RWPE2 (cell line): ENCODE data around the gene GIPC1.

Experiments used
- ATAC-seq: fragments of 200-7000 bp; cut with Tn5 transposase; 3 replicates; pipeline ENCODE4 v1.9.1; 2021; ENCODE audit warnings: low read depth
- DNase-seq: peaks from one replicate; pipeline ENCODE4 v3.0.0-alpha.2; 2020; ENCODE audit warnings: low spot score
- H3K27ac ChIP-seq: fragments of 450-650 bp; 2 replicates; pipeline ENCODE4 v1.5.1; 2017; ENCODE audit warnings: mild to moderate bottlenecking; ENCODE audit not compliant: poor library complexity, severe bottlenecking
- H3K27me3 ChIP-seq: fragments of 250-450 bp; sonication (Bioruptor Pico); 2 replicates; pipeline ENCODE4 v1.5.1; 2021; ENCODE audit warnings: mild to moderate bottlenecking, moderate library complexity; ENCODE audit not compliant: insufficient read depth, poor library complexity, severe bottlenecking
- H3K36me3 ChIP-seq: fragments of 250-450 bp; sonication (Bioruptor Pico); 2 replicates; pipeline ENCODE4 v1.5.1; 2020; ENCODE audit warnings: low read depth, mild to moderate bottlenecking, moderate library complexity
- H3K4me1 ChIP-seq: fragments of 250-450 bp; sonication (Bioruptor Pico); 2 replicates; pipeline ENCODE4 v1.5.1; 2021; ENCODE audit warnings: mild to moderate bottlenecking, moderate library complexity; ENCODE audit not compliant: insufficient read depth, poor library complexity, severe bottlenecking
- H3K4me3 ChIP-seq: fragments of 250-450 bp; sonication (Bioruptor Pico); 2 replicates; pipeline ENCODE4 v1.5.1; 2021; ENCODE audit warnings: mild to moderate bottlenecking, moderate library complexity; ENCODE audit not compliant: severe bottlenecking
- H3K9me3 ChIP-seq: fragments of 250-450 bp; sonication (Bioruptor Pico); 2 replicates; pipeline ENCODE4 v1.5.1; 2021; ENCODE audit warnings: mild to moderate bottlenecking, moderate library complexity; ENCODE audit not compliant: severe bottlenecking
- TF ChIP-seq, protein P1 (sequence below): fragments of 450-650 bp; IDR thresholded peaks from one replicate; pipeline ENCODE4 v1.5.1; 2017; ENCODE audit warnings: mild to moderate bottlenecking, moderate library complexity; ENCODE audit not compliant: poor library complexity, severe bottlenecking

Gene GIPC1

DNA sequence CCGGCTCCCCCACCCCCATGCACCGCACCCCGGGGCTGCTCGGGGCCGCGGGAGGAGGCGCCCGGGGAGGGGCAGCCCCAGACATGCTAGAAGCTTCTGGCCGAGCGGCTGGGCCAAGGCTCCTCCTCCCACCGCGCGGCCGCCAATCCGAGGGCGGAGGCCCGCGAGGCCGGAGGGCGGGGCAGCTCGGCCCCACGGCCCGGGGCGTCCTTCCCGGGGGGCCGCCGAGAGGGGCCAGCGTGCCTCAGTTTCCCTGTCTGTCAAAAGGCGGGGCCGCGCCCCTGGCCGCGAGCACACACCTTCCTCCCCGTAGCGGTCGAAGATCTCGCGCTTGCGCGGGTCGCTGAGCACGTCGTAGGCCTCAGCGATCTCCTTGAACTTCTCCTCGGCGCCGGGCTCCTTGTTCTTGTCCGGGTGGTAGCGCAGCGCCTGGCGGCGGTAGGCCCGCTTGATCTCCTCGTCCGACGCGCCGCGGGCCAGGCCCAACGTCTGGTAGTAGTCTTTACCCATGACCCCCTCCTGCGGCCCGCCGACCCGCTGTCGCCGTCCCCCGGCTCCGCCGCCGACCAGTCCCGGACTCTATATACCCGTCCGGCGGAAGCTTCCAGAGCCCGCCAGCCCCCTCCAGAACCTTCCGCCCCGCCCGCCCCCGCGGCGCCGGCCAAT lies 22.0 kb upstream of the GIPC1 start, which contains the start of gene DNAJB1:
TSS of gene DNAJB1 (minus strand) at position 558 of the 666 bp plus-strand sequence. CDS start at position 510, 48 bp downstream.
- peak within 1 kb of the TSS; percentile 98 for H3K27ac ChIP-seq
- H3K9me3 ChIP-seq: no peaks in the 10 kb centered on the region
- H3K27me3 ChIP-seq: no peaks in the 10 kb centered on the region
- H3K4me1 ChIP-seq: peaks cover 21% of the 10 kb centered on the region
- peaks cover 35% of the 10 kb centered on the region for H3K36me3 ChIP-seq
- TF ChIP-seq, protein P1, sequence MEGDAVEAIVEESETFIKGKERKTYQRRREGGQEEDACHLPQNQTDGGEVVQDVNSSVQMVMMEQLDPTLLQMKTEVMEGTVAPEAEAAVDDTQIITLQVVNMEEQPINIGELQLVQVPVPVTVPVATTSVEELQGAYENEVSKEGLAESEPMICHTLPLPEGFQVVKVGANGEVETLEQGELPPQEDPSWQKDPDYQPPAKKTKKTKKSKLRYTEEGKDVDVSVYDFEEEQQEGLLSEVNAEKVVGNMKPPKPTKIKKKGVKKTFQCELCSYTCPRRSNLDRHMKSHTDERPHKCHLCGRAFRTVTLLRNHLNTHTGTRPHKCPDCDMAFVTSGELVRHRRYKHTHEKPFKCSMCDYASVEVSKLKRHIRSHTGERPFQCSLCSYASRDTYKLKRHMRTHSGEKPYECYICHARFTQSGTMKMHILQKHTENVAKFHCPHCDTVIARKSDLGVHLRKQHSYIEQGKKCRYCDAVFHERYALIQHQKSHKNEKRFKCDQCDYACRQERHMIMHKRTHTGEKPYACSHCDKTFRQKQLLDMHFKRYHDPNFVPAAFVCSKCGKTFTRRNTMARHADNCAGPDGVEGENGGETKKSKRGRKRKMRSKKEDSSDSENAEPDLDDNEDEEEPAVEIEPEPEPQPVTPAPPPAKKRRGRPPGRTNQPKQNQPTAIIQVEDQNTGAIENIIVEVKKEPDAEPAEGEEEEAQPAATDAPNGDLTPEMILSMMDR: no peak
- H3K4me3 ChIP-seq: peak within 1 kb of the TSS; percentile 80
- ATAC-seq: peak; percentile 68
- peak; percentile 76 for DNase-seq

DNA sequence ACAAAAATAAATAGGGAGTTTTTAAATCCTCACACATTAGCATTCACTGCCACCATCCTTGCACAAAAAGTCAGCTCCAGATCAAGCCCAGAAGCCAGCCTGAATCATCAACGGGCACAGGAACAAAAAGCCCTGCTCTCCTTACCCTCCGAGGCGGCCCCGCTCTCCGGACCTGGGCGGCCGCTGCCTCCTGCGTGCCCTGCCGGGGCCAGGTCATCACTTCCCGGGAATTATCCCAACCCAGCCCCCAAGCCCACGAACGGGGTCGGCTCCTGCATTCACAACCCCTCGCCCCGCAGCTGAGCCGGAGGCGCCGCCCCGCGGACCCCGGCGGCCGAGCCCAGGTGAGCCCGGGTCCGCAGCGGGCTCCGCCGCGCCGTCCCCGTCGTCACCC lies 21.5 kb upstream of the GIPC1 start:
- peaks cover 35% of the 10 kb centered on the region for H3K36me3 ChIP-seq
- no peaks in the 10 kb centered on the region for H3K27me3 ChIP-seq
- no peak for ATAC-seq
- H3K4me3 ChIP-seq: peak overlapping the region; percentile 80
- peak overlapping the region; percentile 98 for H3K27ac ChIP-seq
- TF ChIP-seq, protein P1: no peak
- no peak for DNase-seq
- H3K9me3 ChIP-seq: no peaks in the 10 kb centered on the region
- peaks cover 18% of the 10 kb centered on the region for H3K4me1 ChIP-seq

DNA sequence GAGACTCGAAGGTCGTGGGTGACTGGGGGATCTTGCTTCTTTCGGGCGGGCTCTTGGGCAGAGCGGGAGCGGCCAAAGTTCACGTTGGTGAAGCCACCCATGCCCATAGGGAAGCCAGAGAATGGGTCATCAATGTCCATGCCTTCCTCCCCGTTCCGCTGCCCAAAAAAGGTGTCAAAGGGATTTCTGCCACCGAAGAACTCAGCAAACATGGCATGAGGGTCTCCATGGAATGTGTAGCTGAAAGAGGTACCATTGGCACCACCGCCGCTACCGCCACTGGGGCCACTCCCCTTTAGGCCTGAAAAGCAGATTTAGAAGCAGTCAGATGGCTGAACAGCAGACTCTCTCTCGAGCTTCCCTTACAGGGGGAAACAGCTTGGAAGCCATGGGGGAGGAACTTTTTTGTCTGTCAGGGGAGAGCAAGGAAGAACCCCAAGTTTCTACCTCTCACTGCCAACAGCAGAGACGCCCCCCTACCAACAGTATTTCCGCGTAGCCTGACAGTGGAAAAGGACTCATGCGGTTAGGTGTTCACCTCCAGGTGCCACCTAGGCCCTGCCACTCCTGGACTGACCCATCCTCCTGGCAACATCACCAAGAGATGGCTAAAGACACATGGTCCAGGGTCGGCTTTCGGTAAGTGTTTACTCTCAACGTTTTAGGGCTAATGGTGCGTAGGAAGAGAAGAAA lies 21.0 kb upstream of the GIPC1 start:
- ATAC-seq: no peak
- Histone ChIP-seq H3K36me3 (peaks cover 35% of the 10 kb centered on the region), H3K9me3 (no peaks in the 10 kb centered on the region), H3K27ac (peak overlapping the region; percentile 98), H3K4me3 (peak overlapping the region; percentile 80), H3K27me3 (no peaks in the 10 kb centered on the region), H3K4me1 (peaks cover 18% of the 10 kb centered on the region)
- TF ChIP-seq, protein P1: no peak
- DNase-seq: no peak

DNA sequence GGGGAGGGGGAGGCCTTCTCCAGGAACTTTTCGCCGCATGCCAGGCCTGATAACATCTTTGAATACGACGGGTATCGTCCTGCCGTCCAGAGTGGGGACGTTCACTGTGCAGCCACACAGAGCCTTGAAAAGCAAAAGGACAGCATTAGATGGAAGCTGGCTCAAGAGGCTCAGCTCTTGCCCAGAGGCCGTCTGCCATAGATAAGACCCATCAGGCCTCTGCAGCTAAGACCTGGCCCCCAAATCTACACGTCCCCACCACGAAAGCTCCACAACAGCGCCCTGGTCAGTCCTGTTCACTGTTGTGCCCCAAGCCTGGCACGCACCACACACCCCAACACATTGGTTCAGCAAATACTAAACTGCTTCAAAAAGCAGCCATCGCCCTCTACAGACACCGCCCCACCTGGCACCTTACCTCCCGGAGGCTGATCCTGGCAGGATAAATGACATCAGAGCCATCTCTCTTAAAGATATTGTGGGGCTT lies 20.2 kb upstream of the GIPC1 start:
- DNase-seq (no peak), ATAC-seq (no peak)
- Histone ChIP-seq H3K36me3 (peaks cover 35% of the 10 kb centered on the region), H3K27ac (peak overlapping the region; percentile 98), H3K9me3 (no peaks in the 10 kb centered on the region), H3K27me3 (no peaks in the 10 kb centered on the region), H3K4me1 (peaks cover 22% of the 10 kb centered on the region), H3K4me3 (peak overlapping the region; percentile 80)
- TF ChIP-seq, protein P1: peak; percentile 44
